Mucosa of rectum (tissue), 2 donors: ENCODE results near the gene LDAH.

Experiments
- H3K27ac ChIP-seq, 2 donors: one replicate each; pipeline ENCODE4 v1.7.0; 2013; ENCODE audit warnings: inconsistent platforms in 2 of 2, low read depth in 2 of 2, low read length in 2 of 2
- H3K27me3 ChIP-seq, 2 donors: one replicate each; pipeline ENCODE4 v1.7.0; 2013; ENCODE audit warnings: low read length in 2 of 2; ENCODE audit not compliant: control insufficient read depth in 2 of 2, insufficient read depth in 2 of 2
- H3K36me3 ChIP-seq, 2 donors: one replicate each; pipeline ENCODE4 v1.7.0; 2013; ENCODE audit warnings: low read length in 2 of 2; ENCODE audit not compliant: control insufficient read depth in 2 of 2, insufficient read depth in 2 of 2
- H3K4me1 ChIP-seq, 2 donors: one replicate each; pipeline ENCODE4 v1.7.0; 2013; ENCODE audit warnings: low read length in 2 of 2, mild to moderate bottlenecking in 1 of 2; ENCODE audit not compliant: control insufficient read depth in 2 of 2, insufficient read depth in 2 of 2
- H3K4me3 ChIP-seq, 2 donors: one replicate each; pipeline ENCODE4 v1.7.0; 2013; ENCODE audit warnings: low read length in 2 of 2
- H3K9ac ChIP-seq, 2 donors: one replicate each; pipeline ENCODE4 v1.7.0; 2013; ENCODE audit warnings: low read length in 2 of 2, low read depth in 1 of 2, mild to moderate bottlenecking in 1 of 2
- H3K9me3 ChIP-seq, 2 donors: one replicate each; pipeline ENCODE4 v1.7.0; 2013; ENCODE audit warnings: low read length in 2 of 2; ENCODE audit not compliant: control insufficient read depth in 2 of 2
- donor health status: healthy.
- donor health status: Normal muscosa, but diverticular disease.

Gene LDAH

DNA sequence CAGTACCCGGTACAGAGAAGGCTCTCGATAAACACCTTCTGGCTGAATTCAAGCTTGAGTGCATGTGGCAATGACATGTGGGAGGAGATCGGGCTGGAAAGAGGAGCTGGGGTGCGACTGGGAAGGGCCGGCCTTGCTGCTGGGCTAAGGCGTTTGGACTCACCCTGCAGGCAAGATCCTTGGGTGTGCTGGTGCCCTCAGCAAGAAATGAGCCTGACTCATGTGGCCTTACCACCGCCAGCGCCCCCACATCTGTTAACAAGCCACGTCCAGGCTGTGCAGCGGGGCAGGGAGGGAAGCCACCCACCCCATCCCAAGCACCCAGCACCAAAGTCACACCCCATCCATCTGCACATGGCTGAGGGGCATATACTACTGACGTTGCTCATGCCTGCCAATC is 173.3 kb downstream of the LDAH start:
- H3K36me3 ChIP-seq: peaks cover 4 to 10% of the 10 kb centered on the region in 2 donors
- no peaks in the 10 kb centered on the region for H3K9me3 ChIP-seq
- H3K9ac ChIP-seq: peak overlapping the region in 1 of 2 donors; percentile 98
- peak overlapping the region; percentile 93 to 98 for H3K4me3 ChIP-seq
- no peaks in the 10 kb centered on the region for H3K27me3 ChIP-seq
- peaks cover 25 to 28% of the 10 kb centered on the region in 2 donors for H3K4me1 ChIP-seq
- no peak overlapping the region for H3K27ac ChIP-seq

DNA sequence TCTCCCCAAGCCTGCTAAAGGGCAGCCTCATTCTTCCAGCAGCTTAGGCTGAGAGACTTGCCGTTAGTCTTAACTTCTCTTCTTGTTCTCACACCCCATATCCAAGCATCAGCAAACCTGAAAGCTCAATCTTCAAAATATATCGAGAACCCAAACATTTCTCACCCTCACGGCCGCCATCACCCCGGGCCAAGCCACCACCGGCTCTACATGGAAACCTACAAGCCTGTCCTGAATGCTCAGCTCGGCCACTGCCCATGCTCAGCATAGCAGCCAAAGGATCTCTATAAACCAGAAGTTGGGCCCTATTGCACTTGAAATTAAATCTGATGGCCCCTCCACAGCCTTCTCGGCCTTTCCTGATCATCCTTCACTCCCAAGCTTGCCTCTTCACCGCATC is 174.1 kb downstream of the LDAH start:
- Histone ChIP-seq H3K9me3 (no peaks in the 10 kb centered on the region), H3K27ac (no peak overlapping the region), H3K9ac (no peak overlapping the region), H3K27me3 (no peaks in the 10 kb centered on the region), H3K36me3 (peaks cover 8 to 16% of the 10 kb centered on the region in 2 donors), H3K4me1 (peaks cover 25 to 28% of the 10 kb centered on the region in 2 donors), H3K4me3 (peak overlapping the region in 1 of 2 donors; percentile 7)

DNA sequence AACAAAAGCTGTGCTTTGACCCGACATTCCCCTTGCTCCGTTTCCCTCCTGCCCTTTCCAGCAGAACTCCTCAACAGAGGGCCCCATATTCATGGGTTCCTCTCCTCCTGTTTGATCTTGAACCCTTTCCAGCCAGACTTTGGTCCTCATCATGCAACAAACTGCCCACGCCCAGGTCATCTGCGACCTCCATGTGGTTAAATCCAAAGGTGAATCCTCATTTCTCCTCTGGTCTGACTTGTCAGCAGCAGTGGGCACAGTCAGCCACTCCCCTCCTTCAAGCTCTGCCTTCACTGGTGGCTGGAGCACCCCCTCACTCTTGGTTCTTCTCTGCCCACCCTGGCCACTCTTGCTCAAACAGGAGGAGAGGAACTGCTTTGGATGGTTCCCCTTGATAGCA is 174.7 kb downstream of the LDAH start:
- Histone ChIP-seq H3K4me3 (no peak overlapping the region), H3K4me1 (peaks cover 25 to 28% of the 10 kb centered on the region in 2 donors), H3K27ac (no peak overlapping the region), H3K9ac (no peak overlapping the region), H3K36me3 (peaks cover 8 to 18% of the 10 kb centered on the region in 2 donors), H3K9me3 (no peaks in the 10 kb centered on the region), H3K27me3 (no peaks in the 10 kb centered on the region)

DNA sequence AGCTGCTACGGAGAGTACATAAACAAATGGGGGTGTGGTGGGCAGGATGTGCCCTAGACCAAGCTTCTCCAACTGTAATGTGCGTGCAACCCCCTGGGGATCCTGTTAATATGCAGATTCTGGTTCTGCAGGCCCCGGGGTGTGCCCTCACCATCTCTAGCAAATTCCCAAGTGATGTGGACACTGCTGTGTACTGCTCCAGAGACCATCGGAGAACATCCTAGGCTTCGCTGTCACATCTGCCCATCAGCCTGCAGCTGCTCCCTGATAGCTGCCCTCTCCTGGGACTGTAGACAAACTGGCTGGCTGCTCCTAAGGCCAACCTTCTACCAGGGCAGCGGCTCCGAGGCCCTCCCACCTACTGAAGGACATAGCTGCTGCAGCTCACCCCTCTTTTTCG is 175.2 kb downstream of the LDAH start:
- Histone ChIP-seq H3K36me3 (peaks cover 8 to 22% of the 10 kb centered on the region in 2 donors), H3K9me3 (no peaks in the 10 kb centered on the region), H3K9ac (no peak overlapping the region), H3K4me1 (peaks cover 25 to 28% of the 10 kb centered on the region in 2 donors), H3K27ac (no peak overlapping the region), H3K4me3 (no peak overlapping the region), H3K27me3 (no peaks in the 10 kb centered on the region)

DNA sequence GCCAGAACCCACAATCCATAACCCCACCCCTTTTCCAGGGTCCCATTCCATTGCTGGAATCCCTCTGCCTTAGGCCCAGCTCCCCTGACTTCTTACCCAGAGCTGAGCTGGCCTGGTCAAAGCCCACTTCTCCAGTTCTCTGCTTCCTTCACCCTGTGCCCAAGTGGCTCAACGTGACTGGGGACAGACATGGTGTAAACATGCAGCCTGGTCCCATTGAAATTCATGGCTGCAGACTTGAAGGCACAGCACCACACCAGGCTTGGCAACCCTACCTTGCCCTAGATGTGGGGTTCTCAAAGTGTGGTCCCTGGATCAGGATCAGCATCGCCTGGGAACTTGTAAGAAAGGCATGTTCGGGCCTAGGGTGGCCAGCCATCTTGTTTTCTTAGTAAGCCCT is 175.7 kb downstream of the LDAH start:
- H3K27me3 ChIP-seq: no peaks in the 10 kb centered on the region
- H3K27ac ChIP-seq: no peak overlapping the region
- peaks cover 8 to 22% of the 10 kb centered on the region in 2 donors for H3K36me3 ChIP-seq
- no peak overlapping the region for H3K4me3 ChIP-seq
- H3K4me1 ChIP-seq: peaks cover 25 to 28% of the 10 kb centered on the region in 2 donors
- H3K9me3 ChIP-seq: no peaks in the 10 kb centered on the region
- H3K9ac ChIP-seq: no peak overlapping the region

DNA sequence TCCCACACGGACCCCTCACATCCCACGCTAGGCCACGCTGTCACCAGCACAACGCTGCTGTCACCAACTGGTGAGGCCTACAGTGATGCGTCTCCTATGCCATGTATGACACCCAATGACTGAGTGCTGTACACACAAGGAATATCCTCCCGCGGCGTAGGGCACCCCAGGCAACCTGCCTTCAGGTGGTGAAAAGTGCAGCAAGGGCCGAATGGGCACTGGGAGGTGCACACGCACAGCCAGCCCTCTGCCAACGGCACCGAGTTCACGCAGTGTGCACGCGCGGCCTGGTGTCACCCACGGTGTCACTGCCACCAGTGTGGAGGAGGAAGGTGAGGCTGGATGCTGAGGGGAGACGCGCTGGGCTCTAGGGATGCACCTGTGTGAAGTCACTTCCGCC is 176.5 kb downstream of the LDAH start:
- H3K27me3 ChIP-seq: no peaks in the 10 kb centered on the region
- H3K4me3 ChIP-seq: no peak overlapping the region
- no peaks in the 10 kb centered on the region for H3K9me3 ChIP-seq
- peaks cover 8 to 28% of the 10 kb centered on the region in 2 donors for H3K36me3 ChIP-seq
- H3K27ac ChIP-seq: no peak overlapping the region
- peaks cover 22 to 25% of the 10 kb centered on the region in 2 donors for H3K4me1 ChIP-seq
- no peak overlapping the region for H3K9ac ChIP-seq

DNA sequence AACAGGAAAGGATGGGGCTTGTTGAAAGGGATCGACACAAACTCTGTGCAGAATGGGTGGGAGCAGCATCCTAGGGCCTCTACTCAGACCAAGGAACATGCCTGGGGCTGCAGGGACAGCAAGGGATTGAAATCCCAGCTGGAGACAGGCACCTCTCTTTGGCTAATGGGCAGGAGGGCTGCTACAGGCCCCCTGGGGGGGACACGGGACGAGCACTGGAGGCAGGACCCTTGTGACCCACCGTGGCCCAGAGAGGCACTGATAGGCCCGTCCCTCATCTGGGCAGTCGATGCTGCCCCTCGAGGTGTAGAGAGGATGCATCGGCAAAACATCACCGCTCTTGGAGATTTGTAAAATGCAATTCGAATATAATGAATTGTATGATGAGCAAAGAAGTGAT is 177.1 kb downstream of the LDAH start:
- peaks cover 8 to 30% of the 10 kb centered on the region in 2 donors for H3K36me3 ChIP-seq
- H3K9ac ChIP-seq: no peak overlapping the region
- H3K9me3 ChIP-seq: no peaks in the 10 kb centered on the region
- H3K27ac ChIP-seq: no peak overlapping the region
- H3K4me3 ChIP-seq: no peak overlapping the region
- no peaks in the 10 kb centered on the region for H3K27me3 ChIP-seq
- peaks cover 21 to 22% of the 10 kb centered on the region in 2 donors for H3K4me1 ChIP-seq

DNA sequence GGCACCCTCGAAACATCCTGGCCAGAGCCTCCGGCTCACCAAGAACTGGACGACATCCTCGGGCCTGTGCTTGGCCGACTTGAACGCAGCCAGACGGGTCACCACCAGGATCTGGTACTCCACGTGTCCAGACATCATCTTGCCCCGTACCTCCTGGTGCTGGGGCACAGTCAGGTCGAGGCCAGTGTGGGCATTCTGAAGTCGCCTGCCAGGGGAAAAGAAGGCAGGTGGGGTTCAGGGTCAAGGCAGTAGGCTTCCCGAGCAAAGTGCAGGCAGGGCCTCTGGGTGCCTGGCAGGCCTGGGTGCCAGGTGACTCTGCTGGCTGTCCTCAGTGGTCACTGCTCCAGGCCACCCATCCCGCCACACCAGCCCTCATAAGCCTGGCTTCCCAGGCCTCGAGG is 177.6 kb downstream of the LDAH start:
- no peaks in the 10 kb centered on the region for H3K9me3 ChIP-seq
- no peak overlapping the region for H3K27ac ChIP-seq
- H3K27me3 ChIP-seq: no peaks in the 10 kb centered on the region
- peaks cover 12 to 35% of the 10 kb centered on the region in 2 donors for H3K36me3 ChIP-seq
- no peak overlapping the region for H3K4me3 ChIP-seq
- H3K4me1 ChIP-seq: peaks cover 17 to 18% of the 10 kb centered on the region in 2 donors
- no peak overlapping the region for H3K9ac ChIP-seq

DNA sequence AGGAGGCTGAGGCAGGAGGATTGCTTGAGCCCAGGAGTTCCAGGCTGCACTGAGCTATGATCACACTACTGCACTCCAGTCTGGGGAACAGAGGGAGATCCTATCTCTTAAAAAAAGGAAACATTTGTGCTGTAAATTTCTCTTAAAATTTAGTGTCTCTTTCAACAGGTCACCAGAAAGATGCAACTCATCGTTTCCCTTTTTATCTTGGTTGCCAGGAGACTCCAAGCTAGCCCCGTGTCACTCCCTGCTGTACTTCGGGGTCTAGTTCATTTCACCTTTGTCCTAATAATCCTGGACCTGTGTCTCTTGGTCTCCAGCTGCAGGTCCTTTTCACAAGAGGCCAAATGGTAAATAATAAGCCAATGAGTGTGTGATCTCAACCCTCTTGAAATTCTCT is 179.1 kb downstream of the LDAH start:
- H3K27ac ChIP-seq: no peak overlapping the region
- H3K4me3 ChIP-seq: no peak overlapping the region
- no peak overlapping the region for H3K9ac ChIP-seq
- H3K27me3 ChIP-seq: no peaks in the 10 kb centered on the region
- peaks cover 6 to 9% of the 10 kb centered on the region in 2 donors for H3K4me1 ChIP-seq
- peaks cover 19 to 45% of the 10 kb centered on the region in 2 donors for H3K36me3 ChIP-seq
- H3K9me3 ChIP-seq: no peaks in the 10 kb centered on the region

DNA sequence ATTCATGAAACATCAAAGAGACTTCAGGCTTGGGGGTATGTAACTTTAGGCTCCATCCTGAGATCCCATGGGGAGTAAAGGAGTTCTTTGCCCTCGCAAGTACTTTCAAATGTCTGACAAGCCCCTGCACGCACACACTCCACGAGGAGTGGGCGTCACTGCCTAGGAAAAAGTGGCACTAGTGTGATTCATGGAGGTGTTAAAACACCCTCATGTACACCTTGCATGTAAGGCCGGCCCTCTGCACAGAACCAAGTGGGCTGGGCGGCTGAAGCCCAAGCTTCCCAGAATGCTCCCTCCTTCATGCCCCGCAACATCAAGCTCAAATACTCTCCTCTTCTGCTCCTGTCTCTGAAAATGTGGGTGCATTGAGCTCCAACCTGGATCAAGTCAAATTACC is 179.8 kb downstream of the LDAH start:
- H3K4me3 ChIP-seq: no peak overlapping the region
- no peaks in the 10 kb centered on the region for H3K27me3 ChIP-seq
- H3K27ac ChIP-seq: no peak overlapping the region
- peaks cover 2 to 5% of the 10 kb centered on the region in 2 donors for H3K4me1 ChIP-seq
- H3K9me3 ChIP-seq: no peaks in the 10 kb centered on the region
- H3K36me3 ChIP-seq: peaks cover 26 to 49% of the 10 kb centered on the region in 2 donors
- H3K9ac ChIP-seq: no peak overlapping the region
